Peyer's patch (tissue), 4 donors: ENCODE measurements around the gene HTT. TPM values are rescaled to one million over a fixed set of nuclear protein-coding genes. Genes with fewer than 3 reads are reported as not detected.

Experiments
- DNase-seq, 3 donors: peaks; one replicate each; pipeline ENCODE4 v3.0.0-alpha.2; 2017 to 2019
- H3K27ac ChIP-seq, 4 donors: fragments of 200-600 bp; sonication (generic); one replicate each; pipeline ENCODE4 v1.5.1; 2016 to 2019
- H3K27me3 ChIP-seq, 2 donors: fragments of 200-600 bp; sonication (generic); one replicate each; pipeline ENCODE4 v1.5.1; 2019
- H3K36me3 ChIP-seq, 3 donors: fragments of 200-600 bp; sonication (generic); one replicate each; pipeline ENCODE4 v1.5.1; 2016 to 2019
- H3K4me1 ChIP-seq, 4 donors: fragments of 200-600 bp; sonication (generic); one replicate each; pipeline ENCODE4 v1.5.1; 2016 to 2019
- H3K4me3 ChIP-seq, 4 donors: fragments of 200-600 bp; sonication (generic); 1 replicate in 3 of 4; 2 replicates in 1 of 4; pipeline ENCODE4 v1.5.1; 2016 to 2019; ENCODE audit warnings: mild to moderate bottlenecking in 1 of 4
- H3K9me3 ChIP-seq, 4 donors: fragments of 200-600 bp; sonication (generic); one replicate each; pipeline ENCODE4 v1.5.1; 2016 to 2019; ENCODE audit warnings: mild to moderate bottlenecking in 1 of 4
- POLR2A ChIP-seq, 2 donors: fragments of 450-650 bp; IDR thresholded peaks; one replicate each; pipeline ENCODE4 v1.5.1; 2017; ENCODE audit warnings: antibody characterized with exemption in 2 of 2, mild to moderate bottlenecking in 2 of 2, moderate library complexity in 2 of 2
- small RNA-seq, 2 donors: library from RNA; depleted of rRNA; stranded (forward); fragments of <200 nt; gene quantifications; one replicate each; pipeline ENCODE3, GENCODE V24; 2016
- total RNA-seq, 4 donors: library from RNA; depleted of rRNA; stranded (reverse); fragments of >200 nt; gene quantifications; one replicate each; pipeline ENCODE4 v1.1.0, GENCODE V29; 2016
- TF ChIP-seq, protein P1 (sequence below), 6 experiments: fragments of 450-650 bp in 4 of 6; fragments of 200-600 bp in 2 of 6; sonication (generic) in 1 of 6; IDR thresholded peaks; one replicate each; pipeline ENCODE4 v1.5.1; 2017 to 2019; ENCODE audit warnings: antibody characterized with exemption in 6 of 6, mild to moderate bottlenecking in 3 of 6, moderate library complexity in 1 of 6

HTT gene
- total RNA-seq, 4 donors from 2014 or later: 62.3 to 133 (median 113) TPM

DNA sequence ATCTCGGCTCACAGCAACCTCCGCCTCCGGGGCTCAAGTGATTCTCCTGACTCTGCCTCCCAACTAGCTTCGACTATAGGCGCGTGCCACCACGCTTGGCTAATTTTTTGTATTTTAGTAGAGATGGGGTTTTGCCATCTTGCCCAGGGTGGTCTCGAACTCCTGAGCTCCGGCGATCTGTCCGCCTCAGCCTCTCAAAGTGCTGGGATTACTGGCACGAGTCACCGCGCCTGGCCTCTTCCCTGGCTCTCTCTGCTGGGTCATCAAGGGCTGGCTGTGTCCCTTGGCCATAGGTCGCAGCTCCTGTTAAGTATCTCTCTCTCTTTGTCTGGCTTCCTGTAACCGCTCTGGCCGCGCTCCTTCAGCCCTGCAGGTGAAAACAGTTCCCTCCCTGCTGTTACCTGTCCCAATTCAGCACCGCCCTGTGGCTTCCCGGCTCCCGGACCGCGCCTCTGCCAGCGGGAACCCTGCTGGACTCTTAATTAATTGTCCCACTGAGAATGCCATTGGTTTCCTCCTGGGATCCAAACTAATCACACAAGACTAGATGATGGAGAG lies 217.0 kb downstream of the HTT start:
- Histone ChIP-seq H3K27ac (peak overlapping the region; percentile 69 to 97 (median 92)), H3K4me1 (peaks cover 0 to 22% (median 10%) of the 10 kb centered on the region in 4 donors), H3K4me3 (peak overlapping the region; percentile 71 to 91 (median 76)), H3K27me3 (no peaks in the 10 kb centered on the region), H3K36me3 (no peaks in the 10 kb centered on the region), H3K9me3 (no peaks in the 10 kb centered on the region)
- peak in 2 of 3 donors; percentile 71 to 79 for DNase-seq
- TF ChIP-seq, protein P1, sequence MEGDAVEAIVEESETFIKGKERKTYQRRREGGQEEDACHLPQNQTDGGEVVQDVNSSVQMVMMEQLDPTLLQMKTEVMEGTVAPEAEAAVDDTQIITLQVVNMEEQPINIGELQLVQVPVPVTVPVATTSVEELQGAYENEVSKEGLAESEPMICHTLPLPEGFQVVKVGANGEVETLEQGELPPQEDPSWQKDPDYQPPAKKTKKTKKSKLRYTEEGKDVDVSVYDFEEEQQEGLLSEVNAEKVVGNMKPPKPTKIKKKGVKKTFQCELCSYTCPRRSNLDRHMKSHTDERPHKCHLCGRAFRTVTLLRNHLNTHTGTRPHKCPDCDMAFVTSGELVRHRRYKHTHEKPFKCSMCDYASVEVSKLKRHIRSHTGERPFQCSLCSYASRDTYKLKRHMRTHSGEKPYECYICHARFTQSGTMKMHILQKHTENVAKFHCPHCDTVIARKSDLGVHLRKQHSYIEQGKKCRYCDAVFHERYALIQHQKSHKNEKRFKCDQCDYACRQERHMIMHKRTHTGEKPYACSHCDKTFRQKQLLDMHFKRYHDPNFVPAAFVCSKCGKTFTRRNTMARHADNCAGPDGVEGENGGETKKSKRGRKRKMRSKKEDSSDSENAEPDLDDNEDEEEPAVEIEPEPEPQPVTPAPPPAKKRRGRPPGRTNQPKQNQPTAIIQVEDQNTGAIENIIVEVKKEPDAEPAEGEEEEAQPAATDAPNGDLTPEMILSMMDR (IDR thresholded peaks at IDR 0.05): no peak
- TF ChIP-seq POLR2A (IDR thresholded peaks at IDR 0.05): peak in 1 of 2 donors; percentile 42

- peaks cover 0 to 22% (median 7%) of the 10 kb centered on the region in 4 donors for H3K4me1 ChIP-seq
- H3K9me3 ChIP-seq: no peaks in the 10 kb centered on the region
- no peaks in the 10 kb centered on the region for H3K27me3 ChIP-seq
- peak overlapping the region; percentile 71 to 91 (median 76) for H3K4me3 ChIP-seq
- H3K27ac ChIP-seq: peak overlapping the region; percentile 69 to 97 (median 92)
- DNase-seq: peak; percentile 41 to 85 (median 77)
- TF ChIP-seq POLR2A (IDR thresholded peaks at IDR 0.05): no peak
- TF ChIP-seq, protein P1 (IDR thresholded peaks at IDR 0.05): peak in 1 of 6 experiments; percentile 5
- no peaks in the 10 kb centered on the region for H3K36me3 ChIP-seq
These were observed 217.6 kb downstream of the HTT start for GRCh38 chr4:3291969-3292570.

DNA sequence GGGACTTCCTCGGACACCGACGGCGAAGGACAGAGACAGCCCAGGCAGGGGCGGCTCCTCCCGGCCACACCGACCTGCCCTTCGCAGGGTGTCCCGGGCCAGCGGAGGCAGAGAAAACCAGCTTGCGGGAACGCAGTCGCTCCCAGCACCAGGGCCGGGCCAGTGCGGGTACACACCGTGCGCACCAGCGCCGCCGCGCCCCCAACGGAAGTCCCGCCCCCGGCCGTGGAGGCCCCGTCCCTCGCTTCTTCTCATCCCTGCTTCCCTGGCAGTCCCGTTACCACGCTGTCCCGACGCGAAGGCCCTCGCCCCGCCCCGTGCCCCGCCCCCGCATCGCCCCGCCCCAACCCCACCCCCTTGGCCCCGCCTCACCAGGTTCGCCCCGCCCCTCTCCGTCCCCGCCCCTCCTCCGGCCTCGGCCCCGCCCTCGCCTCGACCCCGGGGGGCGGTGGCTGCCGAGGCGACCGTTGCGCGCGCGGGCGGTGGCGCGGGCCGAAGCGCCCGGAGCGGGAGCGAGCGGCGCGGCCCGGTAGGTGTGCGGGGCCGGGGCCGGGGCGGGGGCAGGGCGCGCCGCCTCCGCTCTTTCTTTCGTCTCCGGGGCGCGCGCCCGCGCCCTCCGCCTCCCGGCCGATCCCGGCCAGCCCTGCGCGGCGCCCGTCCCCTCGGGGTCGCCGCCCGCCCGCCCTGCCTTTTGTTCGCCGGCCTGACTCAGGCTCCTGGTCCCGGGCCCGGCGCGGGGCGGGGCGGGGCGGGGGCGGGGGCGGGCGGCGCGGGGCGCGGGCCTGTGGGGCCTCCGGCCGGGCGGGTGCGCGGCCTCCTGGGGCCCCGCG lies 218.3 kb downstream of the HTT start, which contains the start of gene RGS12:
TSS of gene RGS12 (plus strand) at position 451 of the 830 bp plus-strand sequence. CDS start 23,150 bp downstream, outside the sequence.
- Histone ChIP-seq H3K9me3 (no peaks in the 10 kb centered on the region), H3K36me3 (no peaks in the 10 kb centered on the region), H3K4me3 (peak within 1 kb of the TSS; percentile 71 to 91 (median 76)), H3K27ac (peak within 1 kb of the TSS; percentile 69 to 97 (median 92)), H3K27me3 (no peaks in the 10 kb centered on the region), H3K4me1 (peaks cover 0 to 22% (median 7%) of the 10 kb centered on the region in 4 donors)
- TF ChIP-seq POLR2A (IDR thresholded peaks at IDR 0.05): peak; percentile 85 to 94
- TF ChIP-seq, protein P1 (IDR thresholded peaks at IDR 0.05): no peak
- peak; percentile 85 to 99 (median 97) for DNase-seq

Small RNA genes within 50 kb of the gene (small RNA-seq; reads per million reads assigned to genes)
- 0 reads per million in 2 donors for gene RF02134
- gene RF02135: 0 reads per million in 2 donors
- 0 reads per million in 2 donors for gene RNU6-204P

Other genes starting within 250 kb of the HTT start
- 100 to 1,000 TPM; 290 to 470 (median 372) TPM for gene ADD1, start 230.8 kb upstream of the HTT start, total RNA-seq
- 10 to 100 TPM; 13.0 to 76.7 (median 18.6) TPM for gene NOP14, start 111.3 kb upstream of the HTT start, total RNA-seq
- 10 to 100 TPM in 1 of 4 donors, 1 to 10 TPM in 2, under 1 TPM in 1; 0.95 to 17.3 (median 1.5) TPM for gene GRK4, start 111.1 kb upstream of the HTT start, total RNA-seq
- gene HTT-AS, start 143 bp upstream of the HTT start, total RNA-seq: not detected
- 1 to 10 TPM in 3 of 4 donors, under 1 TPM in 1; 0.35 to 2.5 (median 1.5) TPM for gene MSANTD1, start 174.5 kb downstream of the HTT start, total RNA-seq
- gene RGS12, start 218.3 kb downstream of the HTT start, total RNA-seq: 10 to 100 TPM; 24.3 to 36.5 (median 35.3) TPM